Measurements from ENCODE around the gene CAMK2D.

The CAMK2D gene

DNA sequence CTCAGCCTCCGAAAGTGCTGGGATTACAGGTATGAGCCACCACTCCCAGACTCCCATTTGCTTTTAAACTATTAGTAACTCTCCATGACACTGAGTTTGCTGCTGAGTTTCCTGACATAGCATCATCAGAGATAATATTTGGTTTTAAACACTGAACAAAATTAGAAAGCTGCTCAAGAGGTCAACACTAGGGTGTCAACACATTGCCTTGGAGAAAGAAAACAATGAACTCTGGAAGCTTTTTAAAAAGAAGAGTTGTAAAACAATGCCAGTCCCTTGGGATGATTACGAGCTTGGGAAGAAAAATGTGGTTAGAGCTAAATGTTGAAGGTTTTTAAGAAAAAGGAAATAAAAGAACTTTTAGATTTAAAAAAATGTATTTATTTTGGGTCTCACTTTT is 264.8 kb downstream of the CAMK2D start:
- TF ChIP-seq CTCF (IDR thresholded peaks at IDR 0.05; ENCODE audit: insufficient read depth, low read depth, low read length, missing control alignments): no peak
- no peak for DNase-seq (ENCODE audit: low read depth)
- H3K4me3 ChIP-seq (ENCODE audit: low read length): no peak overlapping the region

DNA sequence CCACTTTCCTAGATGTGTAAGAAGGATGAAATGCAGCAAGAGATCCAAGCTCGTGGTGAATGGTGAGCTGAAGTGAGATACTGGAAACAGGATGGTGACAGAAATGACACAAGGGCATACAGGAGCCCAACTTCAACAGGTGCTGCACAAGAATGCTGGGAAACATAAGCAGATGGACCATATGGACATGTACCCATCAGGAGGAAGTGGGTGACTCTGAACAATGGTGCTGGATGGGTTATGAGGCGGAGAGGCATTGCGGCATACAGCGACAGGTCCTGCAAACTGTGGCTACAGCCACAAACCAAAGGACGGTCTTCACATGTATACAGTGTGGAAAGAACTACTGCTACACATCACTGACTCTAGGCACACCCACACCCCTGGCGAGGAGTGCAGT is 265.7 kb downstream of the CAMK2D start:
- no peak overlapping the region for H3K4me3 ChIP-seq (ENCODE audit: low read length)
- no peak for TF ChIP-seq CTCF (IDR thresholded peaks at IDR 0.05; ENCODE audit: insufficient read depth, low read depth, low read length, missing control alignments)
- DNase-seq (ENCODE audit: low read depth): no peak

DNA sequence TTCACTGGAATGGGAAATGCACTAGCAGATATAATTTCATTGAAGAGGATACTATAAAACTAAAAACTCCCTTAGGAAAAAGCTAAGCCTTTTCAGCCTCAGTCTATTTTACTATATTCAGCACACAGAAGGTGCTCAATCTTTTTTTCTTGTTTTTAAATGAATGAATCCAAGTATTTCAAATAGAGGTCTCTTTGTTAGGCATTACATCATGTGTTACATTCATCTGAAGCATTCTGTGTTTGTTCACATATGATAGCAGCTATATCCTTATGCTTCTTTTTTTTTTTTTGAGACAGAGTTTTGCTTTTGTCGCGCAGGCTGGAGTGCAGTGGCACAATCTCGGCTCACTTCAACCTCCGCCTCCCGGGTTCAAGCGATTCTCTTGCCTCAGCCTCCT is 278.4 kb downstream of the CAMK2D start:
- no peak overlapping the region for H3K4me3 ChIP-seq (ENCODE audit: low read length)
- no peak for DNase-seq (ENCODE audit: low read depth)
- no peak for TF ChIP-seq CTCF (IDR thresholded peaks at IDR 0.05; ENCODE audit: insufficient read depth, low read depth, low read length, missing control alignments)

DNA sequence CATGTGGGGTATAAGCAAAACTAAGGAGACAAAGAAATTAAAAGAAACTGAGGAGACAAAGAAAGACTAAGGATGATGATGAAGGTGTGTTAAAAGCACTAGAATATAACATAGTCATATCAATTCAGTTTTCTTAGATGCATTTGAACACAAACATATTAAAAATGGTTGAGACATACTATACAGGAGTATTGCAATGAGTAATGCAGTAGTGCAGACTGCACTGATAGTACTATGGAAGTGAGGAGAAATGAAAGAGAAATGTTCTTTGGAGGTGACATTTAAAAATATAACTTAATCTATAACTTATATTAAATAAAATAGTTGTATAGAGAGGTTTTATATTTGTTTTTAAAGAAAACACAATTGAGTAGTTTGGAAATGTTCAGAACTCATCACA is 279.2 kb downstream of the CAMK2D start:
- TF ChIP-seq CTCF (IDR thresholded peaks at IDR 0.05; ENCODE audit: insufficient read depth, low read depth, low read length, missing control alignments): no peak

DNA sequence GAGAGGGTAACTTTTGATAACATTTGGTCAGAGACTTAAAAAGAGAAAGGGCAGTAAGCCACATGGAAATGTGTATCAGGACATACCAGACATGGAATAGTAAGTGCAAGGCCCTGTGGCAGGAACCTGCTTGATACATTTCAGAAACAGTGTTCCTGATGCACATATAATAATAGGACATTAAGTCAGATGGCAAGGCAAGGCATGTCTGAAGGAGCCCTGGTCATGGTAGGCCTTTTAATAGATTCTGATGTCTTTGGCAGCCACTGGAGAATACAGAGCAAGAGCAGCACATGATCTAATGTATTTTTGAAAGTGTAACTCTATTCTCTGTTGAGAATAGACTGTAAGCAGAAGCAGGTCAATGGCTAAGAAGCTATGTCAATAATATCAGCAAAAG is 279.7 kb downstream of the CAMK2D start:
- no peak overlapping the region for H3K4me3 ChIP-seq (ENCODE audit: low read length)
- DNase-seq (ENCODE audit: low read depth): no peak
- no peak for TF ChIP-seq CTCF (IDR thresholded peaks at IDR 0.05; ENCODE audit: insufficient read depth, low read depth, low read length, missing control alignments)

More for the DNA sequence above, 279.2 kb downstream of the CAMK2D start:
- no peak overlapping the region for H3K4me3 ChIP-seq (ENCODE audit: low read length)
- no peak for DNase-seq (ENCODE audit: low read depth)

GRCh38 chr4:113480109-113480508 is 281.4 kb downstream of the CAMK2D start:
- DNase-seq (ENCODE audit: low read depth): no peak
- no peak for TF ChIP-seq CTCF (IDR thresholded peaks at IDR 0.05; ENCODE audit: insufficient read depth, low read depth, low read length, missing control alignments)
- H3K4me3 ChIP-seq (ENCODE audit: low read length): no peak overlapping the region

DNA sequence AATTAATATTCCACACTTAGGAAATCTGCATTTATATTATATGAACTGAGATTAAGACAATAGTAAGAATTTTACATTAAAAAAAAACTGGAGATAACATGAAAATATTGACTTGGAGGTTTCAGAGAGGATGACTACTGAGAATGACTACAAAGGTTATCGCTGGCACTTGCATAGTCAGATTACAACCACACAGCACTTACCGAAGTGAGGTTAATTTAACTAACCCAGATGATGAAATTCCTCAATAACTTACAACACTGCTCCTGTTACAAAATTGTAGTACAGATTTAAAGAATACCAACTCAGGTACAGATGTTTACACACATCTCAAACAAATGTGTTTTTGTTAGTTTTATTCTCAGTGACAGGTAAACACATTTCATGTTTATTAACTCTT is 283.5 kb downstream of the CAMK2D start:
- TF ChIP-seq CTCF (IDR thresholded peaks at IDR 0.05; ENCODE audit: insufficient read depth, low read depth, low read length, missing control alignments): no peak
- DNase-seq (ENCODE audit: low read depth): no peak
- H3K4me3 ChIP-seq (ENCODE audit: low read length): no peak overlapping the region

Data from epithelial cell of esophagus (primary cell).